Tibial artery (tissue), 4 donors: ENCODE measurements around the gene RYK.

Source experiments
- DNase-seq, 2 donors: peaks; one replicate each; pipeline ENCODE4 v3.0.0-alpha.2; 2019
- H3K27ac ChIP-seq, 2 donors: fragments of 200-600 bp; sonication (generic) in 1 of 2; 1 replicate in 1 of 2; 2 replicates in 1 of 2; pipeline ENCODE4 v1.5.1; 2018 to 2019; ENCODE audit warnings: mild to moderate bottlenecking in 1 of 2
- H3K27me3 ChIP-seq, 2 donors: fragments of 200-600 bp; sonication (generic) in 1 of 2; one replicate each; pipeline versions ENCODE4 v1.5.1 to v1.6.0; 2016 to 2019
- H3K36me3 ChIP-seq, 3 donors: fragments of 200-600 bp; sonication (generic) in 2 of 3; one replicate each; pipeline ENCODE4 v1.5.1; 2016 to 2019; ENCODE audit warnings: mild to moderate bottlenecking in 2 of 3
- H3K4me1 ChIP-seq, 4 donors: fragments of 200-600 bp; sonication (generic) in 2 of 4; 1 replicate in 3 of 4; 2 replicates in 1 of 4; pipeline ENCODE4 v1.5.1; 2016 to 2019
- H3K4me3 ChIP-seq, 2 donors: fragments of 200-600 bp; sonication (generic) in 1 of 2; 1 replicate in 1 of 2; 2 replicates in 1 of 2; pipeline ENCODE4 v1.5.1; 2018 to 2019; ENCODE audit warnings: mild to moderate bottlenecking in 2 of 2
- H3K9me3 ChIP-seq, 3 donors: fragments of 200-600 bp; sonication (generic) in 1 of 3; one replicate each; pipeline ENCODE4 v1.5.1; 2016 to 2019
- intact Hi-C: fragments of 100-400 bp; cut with DNase I; formaldehyde crosslinking; loops from one replicate; pipeline ENCODE4 v1.15.0; 2023; ENCODE audit warnings: low total_unique reads
- TF ChIP-seq, protein P1 (sequence below), 2 experiments: fragments of 200-600 bp in 1 of 2; fragments of 450-650 bp in 1 of 2; IDR thresholded peaks; one replicate each; pipeline ENCODE4 v1.5.1; 2017 to 2019; ENCODE audit warnings: antibody characterized with exemption in 2 of 2, mild to moderate bottlenecking in 1 of 2, moderate library complexity in 1 of 2

The RYK gene

DNA sequence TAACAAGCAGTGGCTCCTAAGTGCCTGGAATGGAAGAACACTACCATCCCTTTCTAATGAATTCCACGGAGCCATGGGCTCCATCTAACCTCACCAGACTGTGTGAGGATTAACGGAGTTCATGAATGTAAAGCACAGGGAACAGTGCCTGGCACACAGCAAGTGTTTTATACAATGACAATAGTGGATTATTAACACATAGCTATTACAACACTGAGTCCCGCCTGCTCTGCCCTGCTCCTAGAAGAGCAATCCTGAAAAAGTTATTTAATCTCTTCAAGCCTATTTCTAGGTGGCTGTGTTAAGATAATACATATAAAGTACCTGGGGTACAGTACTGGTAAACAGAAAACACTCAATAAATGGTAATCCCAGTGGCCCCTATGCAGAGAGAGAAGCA is 51.4 kb downstream of the RYK start:
- no peak for DNase-seq
- TF ChIP-seq, protein P1, sequence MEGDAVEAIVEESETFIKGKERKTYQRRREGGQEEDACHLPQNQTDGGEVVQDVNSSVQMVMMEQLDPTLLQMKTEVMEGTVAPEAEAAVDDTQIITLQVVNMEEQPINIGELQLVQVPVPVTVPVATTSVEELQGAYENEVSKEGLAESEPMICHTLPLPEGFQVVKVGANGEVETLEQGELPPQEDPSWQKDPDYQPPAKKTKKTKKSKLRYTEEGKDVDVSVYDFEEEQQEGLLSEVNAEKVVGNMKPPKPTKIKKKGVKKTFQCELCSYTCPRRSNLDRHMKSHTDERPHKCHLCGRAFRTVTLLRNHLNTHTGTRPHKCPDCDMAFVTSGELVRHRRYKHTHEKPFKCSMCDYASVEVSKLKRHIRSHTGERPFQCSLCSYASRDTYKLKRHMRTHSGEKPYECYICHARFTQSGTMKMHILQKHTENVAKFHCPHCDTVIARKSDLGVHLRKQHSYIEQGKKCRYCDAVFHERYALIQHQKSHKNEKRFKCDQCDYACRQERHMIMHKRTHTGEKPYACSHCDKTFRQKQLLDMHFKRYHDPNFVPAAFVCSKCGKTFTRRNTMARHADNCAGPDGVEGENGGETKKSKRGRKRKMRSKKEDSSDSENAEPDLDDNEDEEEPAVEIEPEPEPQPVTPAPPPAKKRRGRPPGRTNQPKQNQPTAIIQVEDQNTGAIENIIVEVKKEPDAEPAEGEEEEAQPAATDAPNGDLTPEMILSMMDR (IDR thresholded peaks at IDR 0.05): no peak
- H3K9me3 ChIP-seq: no peaks in the 10 kb centered on the region
- peaks cover 23 to 57% (median 37%) of the 10 kb centered on the region in 3 donors for H3K36me3 ChIP-seq
- H3K27ac ChIP-seq: no peak overlapping the region
- H3K4me3 ChIP-seq: no peak overlapping the region
- intact Hi-C loops: loop anchor here (5.0 kb wide), 1 partner anchor 103 kb away; no protein-coding TSS in a partner anchor
- no peaks in the 10 kb centered on the region for H3K4me1 ChIP-seq
- no peaks in the 10 kb centered on the region for H3K27me3 ChIP-seq

DNA sequence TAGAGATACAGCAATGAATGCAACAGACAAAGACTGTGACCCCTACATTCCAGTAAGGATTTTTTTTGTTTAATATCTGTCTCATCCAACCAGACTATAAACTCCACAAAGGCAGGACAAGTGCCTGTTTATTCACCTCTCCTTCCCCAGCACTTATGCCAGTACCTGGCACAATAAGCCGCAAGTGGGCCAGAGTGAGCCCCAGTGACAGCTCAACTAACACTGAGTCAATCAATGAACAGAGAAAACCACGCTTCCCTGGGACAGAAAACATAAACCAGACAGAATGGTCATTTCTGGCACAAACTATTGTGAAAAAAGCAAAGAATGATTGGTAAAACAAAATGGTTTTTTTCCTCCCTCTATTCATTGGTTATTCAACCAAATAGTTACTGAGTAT is 52.2 kb downstream of the RYK start:
- no peaks in the 10 kb centered on the region for H3K27me3 ChIP-seq
- H3K4me3 ChIP-seq: no peak overlapping the region
- H3K27ac ChIP-seq: no peak overlapping the region
- TF ChIP-seq, protein P1 (IDR thresholded peaks at IDR 0.05): no peak
- H3K9me3 ChIP-seq: no peaks in the 10 kb centered on the region
- no peaks in the 10 kb centered on the region for H3K4me1 ChIP-seq
- no peak for DNase-seq
- peaks cover 27 to 66% (median 37%) of the 10 kb centered on the region in 3 donors for H3K36me3 ChIP-seq
- intact Hi-C loops: loop anchor here (5.0 kb wide), 1 partner anchor 104 kb away; no protein-coding TSS in a partner anchor

DNA sequence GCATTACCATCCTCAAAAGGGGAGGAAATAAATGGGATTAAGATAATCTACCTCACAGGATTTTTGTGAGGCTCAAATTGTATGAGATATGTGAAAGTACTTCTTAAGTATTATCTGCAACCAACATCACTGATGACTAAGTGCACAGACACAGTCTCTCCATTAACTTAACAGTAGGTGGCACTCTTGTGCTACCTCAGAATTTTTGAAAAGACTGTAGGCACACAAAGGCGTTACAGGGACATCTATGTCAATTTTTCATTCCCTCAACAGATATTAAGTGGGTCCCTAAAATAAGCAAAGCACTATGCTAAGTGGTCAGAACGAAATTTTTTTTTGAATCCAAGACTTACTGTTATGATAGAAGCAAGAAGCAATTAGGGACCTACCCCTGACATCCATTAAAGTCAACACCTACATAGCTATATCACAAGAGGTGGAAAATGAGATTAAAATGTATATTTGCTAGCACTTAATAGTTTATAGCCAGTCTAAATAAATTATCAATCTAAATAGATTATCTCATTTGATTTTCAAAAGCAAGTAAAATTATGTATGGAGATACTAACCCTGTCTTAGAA is 52.9 kb downstream of the RYK start:
- Histone ChIP-seq H3K9me3 (no peaks in the 10 kb centered on the region), H3K27ac (no peak overlapping the region), H3K4me3 (no peak overlapping the region), H3K4me1 (no peaks in the 10 kb centered on the region), H3K27me3 (no peaks in the 10 kb centered on the region), H3K36me3 (peaks cover 31 to 68% (median 37%) of the 10 kb centered on the region in 3 donors)
- DNase-seq: no peak
- TF ChIP-seq, protein P1 (IDR thresholded peaks at IDR 0.05): peak; percentile 64 to 76
- intact Hi-C loops: loop anchor here (5.0 kb wide), 1 partner anchor 105 kb away; no protein-coding TSS in a partner anchor

DNA sequence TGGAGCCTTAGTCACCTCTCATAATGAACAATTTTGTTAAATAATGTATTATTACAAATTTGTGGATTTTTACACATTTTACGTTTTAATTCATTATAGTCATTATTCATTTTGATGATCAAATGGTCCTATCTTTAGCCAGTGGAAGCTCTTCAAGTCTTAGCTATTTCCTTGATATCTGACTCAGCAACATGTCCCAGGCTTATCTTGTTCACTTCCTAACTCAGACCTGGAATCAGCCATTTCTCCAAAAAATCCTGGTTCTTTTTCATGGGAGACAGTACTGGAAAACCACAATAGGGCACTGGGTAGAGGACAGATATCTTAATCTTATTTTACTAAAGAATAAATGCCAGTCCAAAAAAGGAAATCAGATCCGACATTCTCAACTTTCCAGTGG is 56.4 kb downstream of the RYK start:
- TF ChIP-seq, protein P1 (IDR thresholded peaks at IDR 0.05): no peak
- intact Hi-C loops: no loop called here

DNA sequence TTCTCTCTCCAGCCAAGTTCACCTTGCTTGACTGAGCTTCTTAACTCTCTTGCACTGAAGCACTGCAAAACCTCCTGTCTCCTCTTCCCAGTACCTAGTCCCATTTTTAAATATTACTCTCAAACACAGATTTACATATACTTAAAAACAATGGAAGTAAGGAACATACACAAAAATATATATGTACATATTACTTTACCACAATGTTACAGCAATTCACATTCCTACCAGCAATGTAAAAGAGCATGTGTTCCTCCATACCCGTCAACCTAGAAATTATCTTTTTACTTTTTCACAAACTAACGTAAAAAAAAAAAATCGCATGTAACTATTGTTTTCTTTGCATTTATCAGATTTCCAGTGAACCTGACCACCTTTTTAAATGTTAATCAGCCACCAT is 60.4 kb downstream of the RYK start:
- Histone ChIP-seq H3K27ac (no peak overlapping the region), H3K27me3 (no peaks in the 10 kb centered on the region), H3K9me3 (no peaks in the 10 kb centered on the region), H3K4me3 (no peak overlapping the region), H3K36me3 (peaks cover 4 to 37% (median 25%) of the 10 kb centered on the region in 3 donors), H3K4me1 (no peaks in the 10 kb centered on the region)
- intact Hi-C loops: no loop called here
- TF ChIP-seq, protein P1 (IDR thresholded peaks at IDR 0.05): no peak
- DNase-seq: no peak

More for the DNA sequence above, 56.4 kb downstream of the RYK start:
- H3K4me3 ChIP-seq: no peak overlapping the region
- H3K9me3 ChIP-seq: no peaks in the 10 kb centered on the region
- H3K36me3 ChIP-seq: peaks cover 5 to 39% (median 9%) of the 10 kb centered on the region in 3 donors
- no peak for DNase-seq
- no peak overlapping the region for H3K27ac ChIP-seq
- no peaks in the 10 kb centered on the region for H3K4me1 ChIP-seq
- no peaks in the 10 kb centered on the region for H3K27me3 ChIP-seq
